GM19452 (cell line): ENCODE results near the gene LRPAP1.

Source experiments
- ATAC-seq: cut with Tn5 transposase; IDR thresholded peaks from one replicate; pipeline ENCODE4 v1.9.1; 2021; ENCODE audit not compliant: unreplicated experiment

Gene LRPAP1

GRCh38 chr4:3533423-3533820 is 1.2 kb upstream of the LRPAP1 start:
- no peak for ATAC-seq

DNA sequence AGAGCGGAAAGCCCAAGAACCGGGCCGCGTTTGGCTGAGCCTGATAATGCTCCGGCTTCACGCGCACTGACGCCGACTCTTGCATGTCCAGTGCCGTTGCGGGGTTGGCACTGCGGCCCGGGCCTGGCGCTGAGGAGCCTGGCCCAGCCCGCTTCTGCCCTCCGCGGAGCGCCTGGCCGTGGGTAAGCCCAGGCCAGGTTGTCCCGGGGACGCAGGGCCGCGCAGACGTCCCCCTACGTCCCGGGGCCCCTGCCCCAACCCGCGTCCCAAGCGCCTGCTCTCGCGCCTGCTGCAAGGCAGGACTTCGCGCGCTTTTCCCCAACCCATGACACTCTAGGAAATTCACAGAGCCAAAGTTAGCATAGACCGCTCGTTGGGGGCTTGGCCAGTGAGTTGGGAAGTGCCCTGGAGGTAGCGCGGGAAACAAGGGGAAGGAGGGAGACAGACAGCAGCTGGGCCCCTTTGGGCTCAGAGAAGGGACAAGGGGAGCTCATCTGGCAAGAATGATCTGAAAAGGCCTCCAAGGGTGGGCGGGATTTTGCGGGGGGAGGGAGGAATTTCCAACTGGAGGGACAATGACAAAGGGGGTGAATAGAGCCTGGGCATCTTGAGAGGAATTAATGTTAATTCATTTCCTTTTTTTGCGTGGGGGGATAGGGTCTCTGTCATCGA is 665 bp upstream of the LRPAP1 start:
- ATAC-seq = peak; percentile 25

- no peak for ATAC-seq
Observed at GRCh38 chr4:3531318-3531878, 824 bp downstream of the LRPAP1 start.

DNA sequence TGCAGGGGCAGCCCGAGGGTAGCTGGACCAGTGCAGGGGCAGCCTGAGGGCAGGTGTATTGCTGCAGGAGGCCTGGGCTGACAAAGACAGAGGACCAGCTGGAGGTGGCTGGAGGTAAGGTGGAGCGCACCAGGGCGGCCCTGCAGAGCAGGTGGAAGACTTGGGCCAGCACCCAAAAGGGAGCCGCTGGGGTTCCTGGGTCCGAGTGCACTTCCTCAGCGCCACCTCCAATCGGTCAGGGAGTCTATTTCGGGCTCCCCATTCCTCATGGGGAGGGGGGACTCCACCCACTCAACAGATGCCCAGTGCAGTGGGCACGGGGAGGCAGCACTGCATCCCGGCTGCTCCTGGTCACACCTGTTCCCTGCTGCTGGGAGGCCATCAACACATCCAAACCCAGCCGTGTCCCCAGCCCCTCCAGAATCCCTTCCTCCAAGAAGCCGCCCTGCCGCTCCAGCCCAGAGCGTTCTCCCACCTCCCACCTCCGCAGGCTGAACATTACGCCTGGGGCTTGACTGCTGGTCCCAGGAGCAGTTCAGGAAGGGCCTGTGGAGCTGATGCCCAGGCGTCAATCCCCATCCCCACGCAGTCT is 1.5 kb downstream of the LRPAP1 start:
- ATAC-seq = no peak

DNA sequence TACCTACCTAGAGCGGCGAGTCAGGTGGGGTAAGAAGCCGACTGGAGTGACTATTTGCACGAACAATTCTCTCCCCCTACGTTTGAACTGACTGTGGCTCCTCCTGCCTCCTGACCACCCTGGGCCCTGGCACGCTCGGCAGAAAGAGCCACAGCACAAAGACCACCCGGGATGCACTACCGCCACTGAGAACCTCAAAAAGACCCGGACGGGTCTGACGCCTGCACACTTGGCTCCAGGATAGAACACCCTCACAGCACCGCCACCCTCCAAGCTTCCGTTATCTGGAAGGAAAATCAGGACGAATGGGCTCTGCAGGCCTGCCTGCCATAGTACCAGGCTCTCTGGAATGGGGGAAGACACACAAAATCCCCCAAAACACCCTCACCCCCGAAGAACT is 2.2 kb downstream of the LRPAP1 start:
- ATAC-seq = no peak

- ATAC-seq = no peak
Observed at GRCh38 chr4:3529363-3529762, 2.9 kb downstream of the LRPAP1 start.

GRCh38 chr4:3527914-3528876 is 4.0 kb downstream of the LRPAP1 start:
- ATAC-seq = no peak

GRCh38 chr4:3527101-3527913 is 4.9 kb downstream of the LRPAP1 start:
- no peak for ATAC-seq

DNA sequence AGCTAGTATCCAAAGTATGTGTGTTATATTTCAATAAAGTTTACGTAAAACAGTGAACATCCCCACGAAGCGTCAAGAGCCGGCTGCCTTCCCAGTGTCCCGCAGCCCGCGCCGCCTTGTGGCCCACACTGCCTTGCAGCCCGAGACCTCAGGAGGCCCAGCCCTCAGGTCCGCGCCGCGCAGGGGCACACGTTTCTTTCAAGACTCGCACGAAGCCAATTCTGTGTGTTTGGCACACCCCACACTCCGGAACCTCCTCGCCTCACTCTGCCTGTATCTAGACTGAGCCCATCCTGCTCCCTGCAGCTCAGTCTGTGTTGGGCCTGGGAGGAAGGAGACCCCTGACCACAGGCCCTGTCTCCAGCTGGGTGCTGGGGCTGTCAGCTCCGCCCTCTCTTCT is 5.8 kb downstream of the LRPAP1 start:
- ATAC-seq = no peak

- no peak for ATAC-seq
Observed at GRCh38 chr4:3525532-3526430, 6.4 kb downstream of the LRPAP1 start.

DNA sequence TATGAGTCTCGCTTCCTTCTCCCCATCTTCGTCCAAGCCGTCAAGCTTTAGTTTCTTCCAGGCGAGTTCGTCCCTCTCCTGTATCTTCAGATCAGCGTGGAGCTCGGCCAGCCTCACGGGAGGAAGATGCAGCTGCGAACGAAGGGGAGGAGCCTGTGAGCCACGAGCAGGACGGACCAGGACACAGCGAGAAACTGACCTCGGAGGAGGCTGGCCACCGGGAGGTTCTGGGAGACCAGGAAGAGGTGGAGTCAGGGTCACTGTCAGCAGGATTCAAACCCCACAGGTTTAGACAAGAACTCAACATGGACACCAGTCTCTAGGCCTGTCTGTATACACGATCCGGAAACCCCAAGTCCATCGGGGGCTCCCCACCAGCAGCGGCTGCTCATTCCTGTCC is 7.3 kb downstream of the LRPAP1 start:
- ATAC-seq = no peak

GRCh38 chr4:3524349-3524748 is 7.9 kb downstream of the LRPAP1 start:
- no peak for ATAC-seq

- ATAC-seq = no peak
Observed at GRCh38 chr4:3523628-3524221, 8.5 kb downstream of the LRPAP1 start.

DNA sequence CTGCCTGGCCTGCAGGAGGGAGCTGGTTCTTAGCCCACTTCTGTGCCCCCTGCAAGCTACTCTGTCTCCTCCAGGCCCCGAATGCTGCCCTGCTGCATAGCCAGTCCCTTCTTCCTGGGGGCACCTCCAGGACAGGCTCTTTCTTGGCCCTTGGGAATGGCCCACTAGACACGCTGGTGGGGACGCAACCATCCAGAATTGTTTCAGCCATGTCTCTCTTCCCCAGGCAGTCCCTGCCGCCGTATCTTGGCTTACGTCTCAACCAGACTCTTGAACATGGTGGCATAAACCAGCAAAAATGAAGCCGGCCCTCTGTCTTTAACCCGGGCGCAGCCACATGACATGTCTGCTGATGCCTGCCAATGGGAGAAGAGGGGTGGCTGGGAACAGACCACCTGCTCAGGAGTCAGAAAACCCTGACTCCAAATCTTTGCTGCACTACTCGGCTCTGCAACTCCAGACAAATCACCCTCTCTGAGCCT is 9.0 kb downstream of the LRPAP1 start:
- ATAC-seq = no peak

DNA sequence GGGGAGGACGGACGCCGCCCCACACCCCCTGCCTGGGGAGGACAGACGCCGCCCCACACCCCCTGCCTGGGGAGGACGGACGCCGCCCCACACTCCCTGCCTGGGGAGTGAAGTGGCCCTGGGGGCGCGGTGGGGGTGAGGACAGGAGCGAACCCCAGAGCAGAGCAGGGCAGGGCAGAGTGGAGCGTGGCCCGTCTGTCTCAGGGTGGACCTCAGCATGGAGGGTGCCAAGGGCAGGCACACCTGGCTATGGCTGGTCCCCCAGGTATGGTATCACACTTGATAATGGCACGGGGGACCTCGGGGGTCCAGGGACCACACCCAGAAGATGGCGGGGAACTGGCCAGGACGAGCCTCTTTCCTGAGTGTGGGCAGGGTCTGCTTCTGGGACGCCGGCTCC is 9.6 kb downstream of the LRPAP1 start:
- ATAC-seq = no peak

- ATAC-seq = no peak
Observed at GRCh38 chr4:3522326-3522640, 9.9 kb downstream of the LRPAP1 start.

DNA sequence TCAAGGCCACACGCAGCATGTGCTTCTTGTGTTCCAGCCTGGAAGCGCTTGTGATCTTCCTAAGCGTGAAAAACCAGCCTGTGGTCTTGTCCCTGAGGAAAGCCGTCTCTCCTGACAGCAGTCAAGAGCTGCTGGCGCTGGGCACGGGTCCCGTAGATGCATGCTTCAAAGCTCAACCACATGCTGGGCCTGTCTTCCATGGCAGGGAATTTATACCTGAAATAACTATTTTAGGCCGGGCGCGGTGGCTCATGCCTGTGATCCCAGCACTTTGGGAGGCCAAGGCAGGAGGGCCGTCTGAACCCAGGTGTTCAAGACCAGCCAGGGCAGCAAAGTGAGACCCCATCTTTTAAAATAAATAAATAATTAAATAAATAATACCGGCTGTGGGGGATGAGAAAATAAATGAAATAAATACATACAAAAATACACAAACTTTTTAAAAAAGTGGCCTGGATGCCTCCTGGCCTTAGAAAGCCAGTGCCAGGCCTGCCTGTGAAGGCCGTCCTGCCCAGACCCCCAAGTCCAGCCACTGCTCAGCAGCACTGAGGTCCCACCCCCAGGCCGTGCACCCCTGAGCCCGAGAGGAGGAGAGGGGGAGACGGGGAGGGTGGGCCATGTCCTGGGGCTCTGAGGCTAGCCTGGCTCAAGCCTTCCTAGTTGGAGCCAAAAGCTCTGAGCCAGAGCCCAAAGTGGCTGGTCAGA is 10.4 kb downstream of the LRPAP1 start:
- ATAC-seq = no peak

- no peak for ATAC-seq
Observed at GRCh38 chr4:3520796-3521600, 11.2 kb downstream of the LRPAP1 start.
